Astrocyte (in vitro differentiated cells and primary cell): ENCODE data around the gene SLC37A1.

Experiments
- EZH2 ChIP-seq: IDR thresholded peaks from 2 replicates; pipeline ENCODE4 v1.6.1; 2012; ENCODE audit warnings: mild to moderate bottlenecking, low read length, inconsistent platforms; ENCODE audit not compliant: insufficient read depth
- TF ChIP-seq, protein P1 (sequence below): IDR thresholded peaks from 2 replicates; pipeline ENCODE4 v1.5.1; 2011; ENCODE audit warnings: low read depth, mild to moderate bottlenecking, inconsistent platforms, low read length, moderate library complexity; ENCODE audit not compliant: insufficient read depth

DNA sequence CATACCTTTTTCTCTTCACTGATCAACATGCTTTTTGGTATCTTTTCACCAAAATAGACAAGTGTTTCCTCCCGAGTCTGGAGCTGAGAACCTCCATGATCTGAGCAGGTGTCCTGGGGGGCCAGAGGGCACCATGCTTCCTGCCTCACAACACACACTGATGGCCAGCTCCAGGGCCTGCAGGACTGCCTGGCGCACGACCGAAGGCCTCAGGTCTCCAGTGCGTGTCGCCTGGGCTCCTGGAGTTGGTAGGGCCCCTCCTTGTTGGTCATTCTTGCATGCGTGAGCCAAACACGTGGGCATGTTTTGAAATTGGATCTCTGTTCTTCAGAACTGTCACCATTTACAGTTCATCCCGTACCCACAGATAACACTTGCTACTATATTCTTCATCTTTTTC, 64.4 kb downstream of the SLC37A1 start:
- TF ChIP-seq, protein P1, sequence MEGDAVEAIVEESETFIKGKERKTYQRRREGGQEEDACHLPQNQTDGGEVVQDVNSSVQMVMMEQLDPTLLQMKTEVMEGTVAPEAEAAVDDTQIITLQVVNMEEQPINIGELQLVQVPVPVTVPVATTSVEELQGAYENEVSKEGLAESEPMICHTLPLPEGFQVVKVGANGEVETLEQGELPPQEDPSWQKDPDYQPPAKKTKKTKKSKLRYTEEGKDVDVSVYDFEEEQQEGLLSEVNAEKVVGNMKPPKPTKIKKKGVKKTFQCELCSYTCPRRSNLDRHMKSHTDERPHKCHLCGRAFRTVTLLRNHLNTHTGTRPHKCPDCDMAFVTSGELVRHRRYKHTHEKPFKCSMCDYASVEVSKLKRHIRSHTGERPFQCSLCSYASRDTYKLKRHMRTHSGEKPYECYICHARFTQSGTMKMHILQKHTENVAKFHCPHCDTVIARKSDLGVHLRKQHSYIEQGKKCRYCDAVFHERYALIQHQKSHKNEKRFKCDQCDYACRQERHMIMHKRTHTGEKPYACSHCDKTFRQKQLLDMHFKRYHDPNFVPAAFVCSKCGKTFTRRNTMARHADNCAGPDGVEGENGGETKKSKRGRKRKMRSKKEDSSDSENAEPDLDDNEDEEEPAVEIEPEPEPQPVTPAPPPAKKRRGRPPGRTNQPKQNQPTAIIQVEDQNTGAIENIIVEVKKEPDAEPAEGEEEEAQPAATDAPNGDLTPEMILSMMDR = no peak
- no peak for TF ChIP-seq EZH2
